ENCODE data around the gene PDK1.

- TF ChIP-seq, protein P1, sequence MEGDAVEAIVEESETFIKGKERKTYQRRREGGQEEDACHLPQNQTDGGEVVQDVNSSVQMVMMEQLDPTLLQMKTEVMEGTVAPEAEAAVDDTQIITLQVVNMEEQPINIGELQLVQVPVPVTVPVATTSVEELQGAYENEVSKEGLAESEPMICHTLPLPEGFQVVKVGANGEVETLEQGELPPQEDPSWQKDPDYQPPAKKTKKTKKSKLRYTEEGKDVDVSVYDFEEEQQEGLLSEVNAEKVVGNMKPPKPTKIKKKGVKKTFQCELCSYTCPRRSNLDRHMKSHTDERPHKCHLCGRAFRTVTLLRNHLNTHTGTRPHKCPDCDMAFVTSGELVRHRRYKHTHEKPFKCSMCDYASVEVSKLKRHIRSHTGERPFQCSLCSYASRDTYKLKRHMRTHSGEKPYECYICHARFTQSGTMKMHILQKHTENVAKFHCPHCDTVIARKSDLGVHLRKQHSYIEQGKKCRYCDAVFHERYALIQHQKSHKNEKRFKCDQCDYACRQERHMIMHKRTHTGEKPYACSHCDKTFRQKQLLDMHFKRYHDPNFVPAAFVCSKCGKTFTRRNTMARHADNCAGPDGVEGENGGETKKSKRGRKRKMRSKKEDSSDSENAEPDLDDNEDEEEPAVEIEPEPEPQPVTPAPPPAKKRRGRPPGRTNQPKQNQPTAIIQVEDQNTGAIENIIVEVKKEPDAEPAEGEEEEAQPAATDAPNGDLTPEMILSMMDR (IDR thresholded peaks at IDR 0.05) = no peak
- TF ChIP-seq POLR2A (IDR thresholded peaks at IDR 0.05) = no peak
Observed at GRCh38 chr2:172513524-172513900, 42.4 kb upstream of the PDK1 start.
